Activated CD4-positive, alpha-beta memory T cell treated with anti-CD3 and anti-CD28 coated beads for 36 hours (primary cell): Measurements from ENCODE around the gene PIP4K2B. TPM values are rescaled to one million over a fixed set of nuclear protein-coding genes. Genes with fewer than 3 reads are reported as not detected.
"Not testable (repeated sequence)": the region's sequence is repeated elsewhere in the genome, so short reads cannot be mapped to it uniquely, and the experiment has no call there.

ENCODE experiments used
- CTCF ChIA-PET: fragments of 350-600 bp; sonication (Branson Sonifier 250); formaldehyde crosslinking; loops from one replicate; lab custom pipeline; 2021; ENCODE audit warnings: antibody characterized with exemption, inconsistent platforms; lab: Charles Lee
- POLR2A ChIA-PET: fragments of 350-600 bp; sonication (Branson Sonifier 250); formaldehyde crosslinking; loops from one replicate; lab custom pipeline; 2021; ENCODE audit warnings: antibody characterized with exemption; lab: Charles Lee
- DNase-seq: peaks from one replicate; pipeline ENCODE4 v3.0.0-alpha.2; 2020
- H3K27ac Mint-ChIP-seq: one replicate; pipeline ENCODE4 v1.8.0; 2021; ENCODE audit warnings: mixed read lengths
- H3K27me3 Mint-ChIP-seq: one replicate; pipeline ENCODE4 v1.8.0; 2021; ENCODE audit warnings: mixed read lengths
- H3K36me3 Mint-ChIP-seq: one replicate; pipeline ENCODE4 v1.8.0; 2021; ENCODE audit warnings: mixed read lengths
- H3K4me1 Mint-ChIP-seq: one replicate; pipeline ENCODE4 v1.8.0; 2021; ENCODE audit warnings: low read depth, mixed read lengths
- H3K4me3 Mint-ChIP-seq: one replicate; pipeline ENCODE4 v1.8.0; 2021; ENCODE audit warnings: mild to moderate bottlenecking, mixed read lengths
- H3K9me3 Mint-ChIP-seq: one replicate; pipeline ENCODE4 v1.8.0; 2021; ENCODE audit warnings: mixed read lengths
- intact Hi-C: fragments of 100-400 bp; cut with micrococcal nuclease; formaldehyde crosslinking; loops from one replicate; pipeline ENCODE4 v1.15.1; 2023
- total RNA-seq, 2 experiments: library from RNA; stranded (reverse); gene quantifications; one replicate each; pipeline ENCODE4 v1.2.3, GENCODE V29; 2021

The PIP4K2B gene
- total RNA-seq, 2 experiments from 2014 or later, result 37.8 to 37.9 TPM

DNA sequence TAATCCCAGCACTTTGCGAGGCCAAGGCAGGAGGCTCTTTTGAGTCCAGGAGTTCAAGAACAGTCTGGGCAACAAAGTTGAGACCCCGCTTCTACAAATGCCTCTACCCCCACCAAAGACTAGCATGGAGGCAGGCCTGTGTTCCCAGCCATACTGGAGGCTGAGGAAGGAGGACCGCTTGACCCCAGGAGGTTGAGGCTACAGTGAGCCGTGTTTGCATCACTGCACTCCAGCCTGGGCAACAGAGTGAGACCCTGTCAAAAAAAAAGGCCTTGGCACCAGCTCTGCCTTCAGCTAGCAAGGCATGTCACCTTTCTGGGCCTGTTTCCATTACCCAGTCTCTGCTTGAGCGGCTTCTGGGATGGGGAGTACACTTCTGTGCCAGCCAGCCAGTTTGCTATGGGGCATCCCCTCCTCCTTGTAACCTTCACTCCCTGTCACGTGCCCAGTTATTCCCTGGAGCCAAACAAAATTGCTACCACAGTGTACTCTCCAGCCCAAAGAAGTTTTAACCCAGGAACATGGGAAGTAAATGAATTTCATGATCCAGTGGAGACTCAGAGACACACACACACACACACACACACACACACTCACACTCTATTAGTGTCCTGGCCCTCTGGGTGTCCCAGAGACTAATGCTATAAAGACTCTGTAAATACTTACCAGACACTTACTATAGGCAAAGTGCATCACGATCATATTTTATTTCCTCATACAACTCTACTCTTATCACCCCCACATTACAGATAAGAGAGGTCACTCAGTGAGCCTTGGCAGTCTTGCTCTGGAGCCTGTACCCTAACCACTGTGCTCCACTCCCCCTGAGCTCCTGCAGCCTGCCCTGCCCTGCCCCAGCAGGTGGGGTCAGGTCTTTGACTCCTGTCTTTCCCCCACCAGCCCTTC, 66.7 kb downstream of the PIP4K2B start:
- Mint-ChIP-seq H3K9me3 (no peaks in the 10 kb centered on the region), H3K4me3 (peak overlapping the region; percentile 92), H3K27ac (peak overlapping the region; percentile 91), H3K4me1 (peaks cover 61% of the 10 kb centered on the region), H3K36me3 (peaks cover 22% of the 10 kb centered on the region), H3K27me3 (no peaks in the 10 kb centered on the region)
- ChIA-PET POLR2A (interaction anchor here (0.9 to 6.6 kb wide), 2 partner anchors 18 to 29 kb away, joined by 3 to 116 read pairs; partner anchors contain the start of gene MLLT6), CTCF (interaction anchor here (1.8 to 8.1 kb wide), 4 partner anchors 56 to 421 kb away, joined by 5 to 210 read pairs (median 26); partner anchors contain the start of gene EPOP)
- intact Hi-C loops, result loop anchor here (5.0 kb wide), 1 partner anchor 175 kb away; no protein-coding TSS in a partner anchor
- DNase-seq, result no peak

GRCh38 chr17:38731526-38732294, 67.6 kb downstream of the PIP4K2B start:
- no peak for DNase-seq
- H3K27ac Mint-ChIP-seq, result peak overlapping the region; percentile 91
- no peaks in the 10 kb centered on the region for H3K27me3 Mint-ChIP-seq
- H3K36me3 Mint-ChIP-seq, result peaks cover 23% of the 10 kb centered on the region
- H3K4me3 Mint-ChIP-seq, result peak overlapping the region; percentile 92
- CTCF ChIA-PET, result interaction anchor here (0.7 to 8.1 kb wide), 13 partner anchors 13 to 422 kb away, joined by 3 to 210 read pairs (median 4); partner anchors contain the start of genes EPOP and MLLT6
- POLR2A ChIA-PET, result interaction anchor here (0.9 to 6.6 kb wide), 6 partner anchors 13 to 60 kb away, joined by 3 to 116 read pairs (median 5); partner anchors contain the start of genes EPOP and MLLT6
- no peaks in the 10 kb centered on the region for H3K9me3 Mint-ChIP-seq
- intact Hi-C loops, result loop anchor here (5.0 kb wide), 1 partner anchor 174 kb away; no protein-coding TSS in a partner anchor
- H3K4me1 Mint-ChIP-seq, result peaks cover 69% of the 10 kb centered on the region

GRCh38 chr17:38730526-38731379, 68.6 kb downstream of the PIP4K2B start:
- ChIA-PET CTCF (interaction anchor here (0.9 to 8.1 kb wide), 12 partner anchors 12 to 423 kb away, joined by 3 to 210 read pairs (median 4); partner anchors contain the start of genes EPOP and MLLT6), POLR2A (interaction anchor here (1.0 to 6.6 kb wide), 6 partner anchors 12 to 59 kb away, joined by 3 to 116 read pairs (median 5); partner anchors contain the start of genes EPOP and MLLT6)
- H3K27ac Mint-ChIP-seq, result peak overlapping the region; percentile 91
- H3K36me3 Mint-ChIP-seq, result peaks cover 23% of the 10 kb centered on the region
- H3K9me3 Mint-ChIP-seq, result no peaks in the 10 kb centered on the region
- peaks cover 76% of the 10 kb centered on the region for H3K4me1 Mint-ChIP-seq
- DNase-seq, result no peak
- peak overlapping the region; percentile 92 for H3K4me3 Mint-ChIP-seq
- intact Hi-C loops, result loop anchor here (5.0 kb wide), 1 partner anchor 173 kb away; no protein-coding TSS in a partner anchor
- H3K27me3 Mint-ChIP-seq, result no peaks in the 10 kb centered on the region

DNA sequence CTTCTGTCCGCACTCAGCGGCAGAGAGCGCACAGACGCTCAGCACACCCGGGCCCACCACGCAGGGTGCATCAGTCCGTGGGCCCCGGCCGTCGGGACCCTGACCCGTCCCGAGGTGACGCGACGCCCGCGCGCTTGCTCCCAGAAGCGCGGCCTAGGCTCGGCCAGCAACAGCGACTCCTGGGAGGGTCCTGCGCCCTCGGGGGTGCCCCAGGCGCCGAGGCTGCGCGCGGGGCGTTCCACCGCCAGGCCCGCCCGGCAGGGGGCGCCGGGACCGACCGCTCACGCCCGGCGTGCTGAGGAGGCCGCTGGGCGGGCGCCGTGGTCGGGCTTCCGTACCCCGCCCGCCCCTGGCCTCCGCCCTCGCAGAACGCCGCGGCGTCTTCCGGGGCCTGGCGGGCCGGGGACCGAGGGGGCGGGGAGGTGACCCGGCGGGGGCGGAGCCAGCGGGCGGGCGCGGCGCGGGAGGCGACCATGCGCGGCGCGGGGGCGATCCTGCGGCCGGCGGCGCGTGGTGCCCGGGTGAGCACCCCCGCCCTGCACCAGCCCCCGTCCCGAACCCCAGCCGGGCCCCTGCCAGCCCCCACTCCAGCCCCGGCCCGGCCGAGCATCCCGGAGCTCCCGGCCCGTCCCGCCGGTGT, 69.3 kb downstream of the PIP4K2B start, which contains the start of gene CISD3:
CISD3 (plus strand) TSS at position 456 of the 640 bp plus-strand sequence; CDS start at position 474, 18 bp downstream.
- intact Hi-C loops, result loop anchor here (5.0 kb wide), 1 partner anchor 173 kb away; no protein-coding TSS in a partner anchor
- ChIA-PET POLR2A (interaction anchor here (1.0 to 6.6 kb wide), 4 partner anchors 11 to 55 kb away, joined by 4 to 116 read pairs (median 7); partner anchors contain the start of genes EPOP and MLLT6), CTCF (interaction anchor here (0.8 to 8.1 kb wide), 8 partner anchors 25 to 172 kb away, joined by 3 to 210 read pairs (median 7); partner anchors contain the start of genes EPOP and MLLT6)
- H3K9me3 Mint-ChIP-seq, result no peaks in the 10 kb centered on the region
- peaks cover 78% of the 10 kb centered on the region for H3K4me1 Mint-ChIP-seq
- H3K4me3 Mint-ChIP-seq, result peak within 1 kb of the TSS; percentile 92
- DNase-seq, result peak; percentile 89
- H3K36me3 Mint-ChIP-seq, result peaks cover 23% of the 10 kb centered on the region
- no peaks in the 10 kb centered on the region for H3K27me3 Mint-ChIP-seq
- H3K27ac Mint-ChIP-seq, result peak within 1 kb of the TSS; percentile 98

- intact Hi-C loops, result no loop called here
- CTCF ChIA-PET, result interaction anchor here (0.7 to 3.0 kb wide), 13 partner anchors 11 to 170 kb away, joined by 3 to 21 read pairs (median 6); partner anchors contain the start of genes EPOP, MLLT6 and PSMB3
- peak overlapping the region; percentile 73 for H3K4me3 Mint-ChIP-seq
- no peaks in the 10 kb centered on the region for H3K27me3 Mint-ChIP-seq
- peaks cover 75% of the 10 kb centered on the region for H3K4me1 Mint-ChIP-seq
- peak overlapping the region; percentile 98 for H3K27ac Mint-ChIP-seq
- no peak for DNase-seq
- H3K9me3 Mint-ChIP-seq, result no peaks in the 10 kb centered on the region
- POLR2A ChIA-PET, result interaction anchor here (1.0 to 6.6 kb wide), 4 partner anchors 20 to 54 kb away, joined by 4 to 116 read pairs (median 10); partner anchors contain the start of genes EPOP, MLLT6 and PSMB3
- peaks cover 24% of the 10 kb centered on the region for H3K36me3 Mint-ChIP-seq
These were observed 69.9 kb downstream of the PIP4K2B start for GRCh38 chr17:38729368-38729885.

DNA sequence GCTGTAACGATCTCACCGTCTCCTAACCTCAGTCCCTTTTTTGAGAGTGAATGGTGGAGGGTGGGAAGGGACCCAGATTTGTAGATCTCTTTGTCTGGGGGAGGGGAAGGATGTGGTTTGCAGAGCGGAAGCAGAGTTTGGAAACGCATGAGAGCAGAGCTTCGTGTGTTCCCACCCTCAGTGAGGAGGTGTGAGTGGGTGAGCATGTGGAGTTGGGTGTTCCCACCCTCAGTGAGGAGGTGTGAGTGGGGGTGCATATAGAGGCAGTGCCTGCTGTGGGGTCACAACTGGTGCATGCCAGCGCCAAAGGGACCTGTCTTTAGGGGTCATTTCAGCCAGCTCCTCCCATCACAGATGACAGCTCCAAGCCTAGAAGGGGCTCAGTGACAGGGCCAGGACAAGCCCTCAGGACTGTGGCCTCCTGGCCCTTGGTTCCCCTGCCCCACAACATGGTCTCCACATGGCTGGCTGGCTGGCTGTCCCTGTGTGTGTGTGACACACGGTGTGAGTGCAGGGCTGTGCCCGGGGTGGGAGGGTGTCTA, 71.0 kb downstream of the PIP4K2B start:
- peak overlapping the region; percentile 98 for H3K27ac Mint-ChIP-seq
- no peaks in the 10 kb centered on the region for H3K9me3 Mint-ChIP-seq
- POLR2A ChIA-PET, result interaction anchor here (0.6 to 6.6 kb wide), 9 partner anchors 10 to 201 kb away, joined by 3 to 116 read pairs (median 4); partner anchors contain the start of genes EPOP, MLLT6 and PSMB3
- CTCF ChIA-PET, result interaction anchor here (0.8 to 3.0 kb wide), 14 partner anchors 10 to 169 kb away, joined by 3 to 21 read pairs (median 6); partner anchors contain the start of genes EPOP, LASP1, MLLT6 and PSMB3
- DNase-seq, result peak; percentile 81
- intact Hi-C loops, result loop anchor here (1.0 kb wide), 1 partner anchor 22 kb away; no protein-coding TSS in a partner anchor
- no peaks in the 10 kb centered on the region for H3K27me3 Mint-ChIP-seq
- H3K36me3 Mint-ChIP-seq, result peaks cover 24% of the 10 kb centered on the region
- H3K4me3 Mint-ChIP-seq, result peak overlapping the region; percentile 73
- H3K4me1 Mint-ChIP-seq, result peaks cover 70% of the 10 kb centered on the region

DNA sequence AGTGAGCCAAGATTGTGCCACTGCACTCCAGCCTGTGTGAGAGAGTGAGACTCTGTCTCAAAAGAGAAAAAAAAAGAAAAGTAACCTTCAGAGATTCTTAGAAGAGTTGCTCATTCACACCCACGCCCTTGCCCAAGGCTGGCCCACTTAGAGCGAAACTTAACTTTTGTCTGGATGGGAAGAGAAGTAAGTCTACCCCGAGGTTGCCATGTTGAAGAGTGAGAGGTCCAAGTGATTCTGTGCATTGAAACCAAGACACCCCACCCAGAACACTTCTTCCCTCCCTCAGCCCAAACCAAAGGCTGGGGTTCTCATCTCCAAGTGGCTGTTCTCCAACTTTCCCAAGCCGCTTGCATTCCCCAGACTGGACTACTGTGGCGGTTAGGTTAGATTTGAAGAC, 71.6 kb downstream of the PIP4K2B start:
- ChIA-PET POLR2A (interaction anchor here (0.9 to 6.6 kb wide), 6 partner anchors 9 to 52 kb away, joined by 3 to 116 read pairs (median 10); partner anchors contain the start of genes EPOP and MLLT6), CTCF (interaction anchor here (1.1 to 3.0 kb wide), 8 partner anchors 9 to 143 kb away, joined by 3 to 21 read pairs (median 8); partner anchors contain the start of genes EPOP, LASP1 and PSMB3)
- intact Hi-C loops, result loop anchor here (1.0 kb wide), 3 partner anchors 21 to 26 kb away; partner anchors contain the start of gene PSMB3
- DNase-seq, result peak; percentile 94
- peaks cover 68% of the 10 kb centered on the region for H3K4me1 Mint-ChIP-seq
- peak overlapping the region; percentile 73 for H3K4me3 Mint-ChIP-seq
- peaks cover 21% of the 10 kb centered on the region for H3K36me3 Mint-ChIP-seq
- no peaks in the 10 kb centered on the region for H3K9me3 Mint-ChIP-seq
- no peaks in the 10 kb centered on the region for H3K27me3 Mint-ChIP-seq
- H3K27ac Mint-ChIP-seq, result peak overlapping the region; percentile 98

- intact Hi-C loops, H3K27me3 Mint-ChIP-seq, H3K4me3 Mint-ChIP-seq, DNase-seq, H3K9me3 Mint-ChIP-seq: not testable (repeated sequence)
- Mint-ChIP-seq H3K36me3 (peaks cover 23% of the 10 kb centered on the region), H3K4me1 (peaks cover 60% of the 10 kb centered on the region), H3K27ac (peak overlapping the region; percentile 84)
- ChIA-PET CTCF (interaction anchor here (0.9 to 3.0 kb wide), 2 partner anchors 9 to 19 kb away, joined by 3 to 9 read pairs; no protein-coding TSS in a partner anchor), POLR2A (interaction anchor here (3.5 to 6.6 kb wide), 2 partner anchors 23 to 50 kb away, joined by 16 to 116 read pairs; partner anchors contain the start of genes EPOP and MLLT6)
These were observed 73.2 kb downstream of the PIP4K2B start for GRCh38 chr17:38726145-38726544.

DNA sequence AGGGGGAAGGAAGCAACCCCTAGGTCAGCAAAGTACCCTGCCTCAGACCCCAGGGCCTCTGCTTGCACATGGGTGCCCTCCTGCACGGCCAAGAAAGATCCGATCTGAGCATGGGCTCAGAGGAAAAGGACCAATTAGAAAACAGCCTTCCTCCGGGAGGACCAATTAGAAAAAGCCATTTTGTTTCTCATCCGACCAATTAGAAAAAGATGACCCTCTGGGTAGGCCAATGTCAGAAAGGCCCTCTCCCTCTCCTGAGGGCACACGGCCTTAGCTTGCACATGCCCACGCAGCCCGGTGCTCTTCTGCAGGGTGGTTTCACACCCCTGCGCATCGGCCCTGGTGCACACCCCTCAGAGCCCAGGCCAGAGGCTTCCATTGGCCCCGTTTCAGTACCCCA, 74.3 kb downstream of the PIP4K2B start:
- Mint-ChIP-seq H3K4me1 (peaks cover 65% of the 10 kb centered on the region), H3K27me3 (no peaks in the 10 kb centered on the region), H3K27ac (peak overlapping the region; percentile 18), H3K36me3 (peaks cover 28% of the 10 kb centered on the region), H3K9me3 (no peaks in the 10 kb centered on the region), H3K4me3 (no peak overlapping the region)
- intact Hi-C loops, result no loop called here
- ChIA-PET POLR2A (interaction anchor here (2.9 kb wide), 1 partner anchor 23 kb away, joined by 10 read pairs; no protein-coding TSS in a partner anchor), CTCF (interaction anchor here (2.6 kb wide), 1 partner anchor 10 kb away, joined by 9 read pairs; no protein-coding TSS in a partner anchor)
- DNase-seq, result no peak
